IPS-18a (cell line): ENCODE data around the gene SECTM1.

ENCODE experiments used
- H3K27ac ChIP-seq: one replicate; pipeline ENCODE4 v1.5.1; 2013; ENCODE audit warnings: low read length
- H3K27me3 ChIP-seq: one replicate; pipeline ENCODE4 v1.6.1; 2013; ENCODE audit warnings: mild to moderate bottlenecking, low read length; ENCODE audit not compliant: control insufficient read depth, insufficient read depth
- H3K36me3 ChIP-seq: one replicate; pipeline ENCODE4 v1.6.1; 2013; ENCODE audit warnings: low read depth, low read length; ENCODE audit not compliant: control insufficient read depth
- H3K4me1 ChIP-seq: one replicate; pipeline ENCODE4 v1.6.1; 2013; ENCODE audit warnings: low read depth, low read length; ENCODE audit not compliant: control insufficient read depth
- H3K4me3 ChIP-seq: one replicate; pipeline ENCODE4 v1.5.1; 2013; ENCODE audit warnings: low read length
- H3K9ac ChIP-seq: one replicate; pipeline ENCODE4 v1.6.1; 2013; ENCODE audit warnings: mild to moderate bottlenecking, low read length, moderate library complexity
- H3K9me3 ChIP-seq: one replicate; pipeline ENCODE4 v1.6.1; 2013; ENCODE audit warnings: low read depth, low read length; ENCODE audit not compliant: control insufficient read depth

The SECTM1 gene

GRCh38 chr17:82328994-82329507 lies 4.5 kb downstream of the SECTM1 start:
- Histone ChIP-seq H3K9me3 (no peaks in the 10 kb centered on the region), H3K27me3 (peaks cover 41% of the 10 kb centered on the region), H3K36me3 (no peaks in the 10 kb centered on the region), H3K4me1 (peaks cover 15% of the 10 kb centered on the region), H3K9ac (no peak overlapping the region), H3K4me3 (no peak overlapping the region), H3K27ac (no peak overlapping the region)

GRCh38 chr17:82328141-82328993 lies 5.2 kb downstream of the SECTM1 start:
- Histone ChIP-seq H3K4me1 (peaks cover 15% of the 10 kb centered on the region), H3K4me3 (no peak overlapping the region), H3K27me3 (peaks cover 34% of the 10 kb centered on the region), H3K9ac (no peak overlapping the region), H3K36me3 (no peaks in the 10 kb centered on the region), H3K9me3 (no peaks in the 10 kb centered on the region), H3K27ac (no peak overlapping the region)

- H3K9me3 ChIP-seq: no peaks in the 10 kb centered on the region
- no peaks in the 10 kb centered on the region for H3K36me3 ChIP-seq
- H3K27ac ChIP-seq: no peak overlapping the region
- H3K27me3 ChIP-seq: peaks cover 28% of the 10 kb centered on the region
- H3K9ac ChIP-seq: no peak overlapping the region
- no peak overlapping the region for H3K4me3 ChIP-seq
- peaks cover 11% of the 10 kb centered on the region for H3K4me1 ChIP-seq
Observed at GRCh38 chr17:82327757-82328140, 5.8 kb downstream of the SECTM1 start.

GRCh38 chr17:82327289-82327688 lies 6.3 kb downstream of the SECTM1 start:
- Histone ChIP-seq H3K36me3 (no peaks in the 10 kb centered on the region), H3K4me1 (peaks cover 10% of the 10 kb centered on the region), H3K27me3 (peaks cover 23% of the 10 kb centered on the region), H3K9me3 (no peaks in the 10 kb centered on the region), H3K9ac (no peak overlapping the region), H3K27ac (no peak overlapping the region), H3K4me3 (no peak overlapping the region)

- Histone ChIP-seq H3K9me3 (no peaks in the 10 kb centered on the region), H3K27ac (no peak overlapping the region), H3K4me3 (no peak overlapping the region), H3K27me3 (peaks cover 5% of the 10 kb centered on the region), H3K4me1 (peaks cover 10% of the 10 kb centered on the region), H3K36me3 (no peaks in the 10 kb centered on the region), H3K9ac (no peak overlapping the region)
Observed at GRCh38 chr17:82325286-82326180, 8.0 kb downstream of the SECTM1 start.

GRCh38 chr17:82324566-82325285 lies 8.8 kb downstream of the SECTM1 start:
- Histone ChIP-seq H3K4me1 (peaks cover 10% of the 10 kb centered on the region), H3K9ac (no peak overlapping the region), H3K4me3 (no peak overlapping the region), H3K9me3 (no peaks in the 10 kb centered on the region), H3K36me3 (no peaks in the 10 kb centered on the region), H3K27ac (no peak overlapping the region), H3K27me3 (no peaks in the 10 kb centered on the region)

GRCh38 chr17:82323514-82324234 lies 9.9 kb downstream of the SECTM1 start:
- Histone ChIP-seq H3K9me3 (no peaks in the 10 kb centered on the region), H3K36me3 (no peaks in the 10 kb centered on the region), H3K27ac (no peak overlapping the region), H3K9ac (no peak overlapping the region), H3K27me3 (no peaks in the 10 kb centered on the region), H3K4me3 (no peak overlapping the region), H3K4me1 (peaks cover 10% of the 10 kb centered on the region)

- H3K4me3 ChIP-seq: no peak overlapping the region
- H3K36me3 ChIP-seq: no peaks in the 10 kb centered on the region
- H3K27me3 ChIP-seq: no peaks in the 10 kb centered on the region
- H3K27ac ChIP-seq: no peak overlapping the region
- H3K9me3 ChIP-seq: no peaks in the 10 kb centered on the region
- no peak overlapping the region for H3K9ac ChIP-seq
- H3K4me1 ChIP-seq: peaks cover 10% of the 10 kb centered on the region
Observed at GRCh38 chr17:82322526-82323453, 10.8 kb downstream of the SECTM1 start.

GRCh38 chr17:82321947-82322466 lies 11.6 kb downstream of the SECTM1 start:
- H3K4me3 ChIP-seq: no peak overlapping the region
- no peak overlapping the region for H3K27ac ChIP-seq
- H3K36me3 ChIP-seq: no peaks in the 10 kb centered on the region
- peaks cover 3% of the 10 kb centered on the region for H3K4me1 ChIP-seq
- H3K9me3 ChIP-seq: no peaks in the 10 kb centered on the region
- H3K27me3 ChIP-seq: no peaks in the 10 kb centered on the region
- H3K9ac ChIP-seq: no peak overlapping the region
